HEK293T (cell line): Measurements from ENCODE around the gene ATP8A2.

Experiments used
- CTCF ChIA-PET: fragments of 350-600 bp; formaldehyde crosslinking; extraction: SDS; loops from one replicate; lab custom pipeline; 2021; ENCODE audit warnings: antibody characterized with exemption, inconsistent platforms; lab: Yijun Ruan, JAX
- POLR2A ChIA-PET: fragments of 350-600 bp; formaldehyde crosslinking; extraction: SDS; loops from one replicate; lab custom pipeline; 2020; ENCODE audit warnings: antibody characterized with exemption, inconsistent platforms; lab: Yijun Ruan, JAX
- DNase-seq: peaks from one replicate; pipeline ENCODE4 v3.0.0; 2012; ENCODE audit warnings: mixed read lengths; ENCODE audit errors: extremely low spot score
- ARNT ChIP-seq: fragments of 450-650 bp; IDR thresholded peaks from 2 replicates; pipeline ENCODE4 v1.6.1; 2017; ENCODE audit warnings: mild to moderate bottlenecking
- BHLHE40 ChIP-seq: fragments of 450-650 bp; IDR thresholded peaks from 2 replicates; pipeline ENCODE4 v1.6.1; 2016; ENCODE audit warnings: mild to moderate bottlenecking, moderate library complexity, borderline replicate concordance
- CTBP1 ChIP-seq: fragments of 450-650 bp; IDR thresholded peaks from 2 replicates; pipeline ENCODE4 v1.6.1; 2016; ENCODE audit warnings: borderline replicate concordance
- ELF4 ChIP-seq: fragments of 450-650 bp; IDR thresholded peaks from 2 replicates; pipeline ENCODE4 v1.6.1; 2017; ENCODE audit warnings: antibody characterized with exemption
- FOXA1 ChIP-seq: fragments of 450-650 bp; IDR thresholded peaks from 2 replicates; pipeline ENCODE4 v1.6.1; 2016; ENCODE audit warnings: mild to moderate bottlenecking
- FOXK2 ChIP-seq: fragments of 450-650 bp; IDR thresholded peaks from 2 replicates; pipeline ENCODE4 v1.6.1; 2016; ENCODE audit warnings: mild to moderate bottlenecking
- FOXM1 ChIP-seq: fragments of 450-650 bp; IDR thresholded peaks from 2 replicates; pipeline ENCODE4 v1.6.1; 2017; ENCODE audit warnings: mild to moderate bottlenecking, borderline replicate concordance
- HDGF ChIP-seq: fragments of 450-650 bp; IDR thresholded peaks from 2 replicates; pipeline ENCODE4 v1.6.1; 2017; ENCODE audit warnings: antibody characterized with exemption, borderline replicate concordance
- L3MBTL2 ChIP-seq: fragments of 450-650 bp; conservative IDR thresholded peaks from 2 replicates; pipeline ENCODE4 v1.6.1; 2016; ENCODE audit warnings: mild to moderate bottlenecking
- LEF1 ChIP-seq: fragments of 450-650 bp; IDR thresholded peaks from 2 replicates; pipeline ENCODE4 v1.6.1; 2017; ENCODE audit warnings: mild to moderate bottlenecking, borderline replicate concordance
- NFRKB ChIP-seq: fragments of 450-650 bp; IDR thresholded peaks from 2 replicates; pipeline ENCODE4 v1.6.1; 2016; ENCODE audit warnings: mild to moderate bottlenecking, moderate library complexity
- PKNOX1 ChIP-seq: fragments of 450-650 bp; IDR thresholded peaks from 2 replicates; pipeline ENCODE4 v1.6.1; 2016
- SP1 ChIP-seq: fragments of 450-650 bp; IDR thresholded peaks from 2 replicates; pipeline ENCODE4 v1.6.1; 2017
- SUZ12 ChIP-seq: fragments of 450-650 bp; IDR thresholded peaks from 2 replicates; pipeline ENCODE4 v1.6.1; 2016; ENCODE audit warnings: mild to moderate bottlenecking
- TARDBP ChIP-seq: fragments of 450-650 bp; IDR thresholded peaks from 2 replicates; pipeline ENCODE4 v1.6.1; 2016
- ZNF384 ChIP-seq: fragments of 450-650 bp; IDR thresholded peaks from 2 replicates; pipeline ENCODE4 v1.6.1; 2016

The ATP8A2 gene

GRCh38 chr13:25380082-25380481 is 8.3 kb downstream of the ATP8A2 start:
- CTCF ChIA-PET = interaction anchor here (1.2 kb wide), 1 partner anchor 11 kb away, joined by 5 read pairs; no protein-coding TSS in a partner anchor
- no peak for TF ChIP-seq NFRKB
- no peak for TF ChIP-seq LEF1
- TF ChIP-seq L3MBTL2 = no peak
- no peak for TF ChIP-seq SUZ12
- no peak for TF ChIP-seq ZNF384
- no peak for TF ChIP-seq ELF4
- no peak for TF ChIP-seq FOXA1
- TF ChIP-seq BHLHE40 = no peak
- no peak for TF ChIP-seq PKNOX1
- TF ChIP-seq SP1 = no peak
- no peak for TF ChIP-seq FOXK2
- no peak for TF ChIP-seq TARDBP
- no peak for TF ChIP-seq FOXM1
- TF ChIP-seq HDGF = no peak
- no peak for TF ChIP-seq ARNT
- TF ChIP-seq CTBP1 = no peak
- DNase-seq = no peak
- POLR2A ChIA-PET = no interaction called here

- TF ChIP-seq PKNOX1 (no peak), L3MBTL2 (no peak), SUZ12 (no peak), ZNF384 (no peak), LEF1 (no peak), TARDBP (no peak), ARNT (no peak), ELF4 (no peak), FOXA1 (no peak), CTBP1 (no peak), BHLHE40 (no peak), FOXM1 (no peak), HDGF (no peak), NFRKB (no peak), SP1 (no peak), FOXK2 (no peak)
- no peak for DNase-seq
- ChIA-PET CTCF (interaction anchor here (1.2 kb wide), 1 partner anchor 11 kb away, joined by 5 read pairs; no protein-coding TSS in a partner anchor), POLR2A (no interaction called here)
Observed at GRCh38 chr13:25380741-25381324, 9.1 kb downstream of the ATP8A2 start.

- DNase-seq = no peak
- ChIA-PET CTCF (no interaction called here), POLR2A (no interaction called here)
- TF ChIP-seq ELF4 (no peak), L3MBTL2 (no peak), TARDBP (no peak), FOXM1 (no peak), SUZ12 (no peak), LEF1 (no peak), HDGF (no peak), CTBP1 (no peak), ARNT (no peak), BHLHE40 (no peak)
Observed at GRCh38 chr13:25384758-25385410, 13.1 kb downstream of the ATP8A2 start.

GRCh38 chr13:25391932-25392331 is 20.2 kb downstream of the ATP8A2 start:
- TF ChIP-seq FOXM1 (no peak), HDGF (no peak), ARNT (no peak), TARDBP (no peak), PKNOX1 (no peak), L3MBTL2 (no peak), ELF4 (no peak), NFRKB (no peak), CTBP1 (no peak), FOXK2 (no peak), FOXA1 (no peak)
- ChIA-PET POLR2A (interaction anchor here (0.8 kb wide), 1 partner anchor 14 kb away, joined by 3 read pairs; no protein-coding TSS in a partner anchor), CTCF (interaction anchor here (0.6 to 3.1 kb wide), 4 partner anchors 9 to 371 kb away, joined by 3 to 11 read pairs (median 6); no protein-coding TSS in a partner anchor)
- DNase-seq = no peak

GRCh38 chr13:25394402-25395060 is 22.8 kb downstream of the ATP8A2 start:
- no peak for DNase-seq
- TF ChIP-seq NFRKB (no peak), LEF1 (no peak), BHLHE40 (no peak), TARDBP (no peak), SP1 (no peak)
- POLR2A ChIA-PET = no interaction called here
- CTCF ChIA-PET = no interaction called here
